DND-41 (cell line): ENCODE results near the gene TRIM5.

Experiments
- CTCF ChIP-seq: IDR thresholded peaks from 2 replicates; pipeline ENCODE4 v1.5.1; 2012; ENCODE audit warnings: borderline replicate concordance, low read length, moderate library complexity, mild to moderate bottlenecking; ENCODE audit not compliant: poor library complexity, severe bottlenecking; ENCODE audit errors: extremely low read depth
- EZH2 ChIP-seq: IDR thresholded peaks from 3 replicates; pipeline ENCODE4 v1.6.1; 2012; ENCODE audit warnings: borderline replicate concordance, low read depth, mild to moderate bottlenecking, moderate library complexity, low read length, inconsistent platforms; ENCODE audit not compliant: severe bottlenecking

GRCh38 chr11:5726351-5726750 is 41.5 kb upstream of the TRIM5 start:
- TF ChIP-seq CTCF = no peak
- TF ChIP-seq EZH2 = no peak
